DMS153 treated with DMSO at 0.1 percent for 48 hours (cell line): Measurements from ENCODE around the gene ST6GAL1.
"Not testable (repeated sequence)": the region's sequence is repeated elsewhere in the genome, so short reads cannot be mapped to it uniquely, and the experiment has no call there.

ENCODE experiments used
- DNase-seq: peaks from one replicate; lab custom pipeline; 2025; ENCODE audit not compliant: unreplicated experiment; lab: John Stamatoyannopoulos, UW

Gene ST6GAL1

GRCh38 chr3:186939536-186939935, 9.2 kb downstream of the ST6GAL1 start:
- DNase-seq = no peak

GRCh38 chr3:186940967-186941366, 10.6 kb downstream of the ST6GAL1 start:
- no peak for DNase-seq

GRCh38 chr3:186942168-186942567, 11.8 kb downstream of the ST6GAL1 start:
- no peak for DNase-seq

- no peak for DNase-seq
Observed at GRCh38 chr3:186945255-186945823, 15.0 kb downstream of the ST6GAL1 start.

- no peak for DNase-seq
Observed at GRCh38 chr3:186946756-186947375, 16.5 kb downstream of the ST6GAL1 start.

GRCh38 chr3:186949281-186949982, 19.1 kb downstream of the ST6GAL1 start:
- no peak for DNase-seq

- DNase-seq = no peak
Observed at GRCh38 chr3:186950402-186951093, 20.2 kb downstream of the ST6GAL1 start.

- DNase-seq = no peak
Observed at GRCh38 chr3:186951640-186952552, 21.6 kb downstream of the ST6GAL1 start.

- DNase-seq = no peak
Observed at GRCh38 chr3:186953011-186953487, 22.7 kb downstream of the ST6GAL1 start.

- DNase-seq = not testable (repeated sequence)
Observed at GRCh38 chr3:186953992-186954699, 23.8 kb downstream of the ST6GAL1 start.

GRCh38 chr3:186955898-186956696, 25.8 kb downstream of the ST6GAL1 start:
- DNase-seq = no peak

GRCh38 chr3:186959029-186959624, 28.8 kb downstream of the ST6GAL1 start:
- no peak for DNase-seq

- no peak for DNase-seq
Observed at GRCh38 chr3:186960347-186960746, 30.0 kb downstream of the ST6GAL1 start.

GRCh38 chr3:186962445-186962844, 32.1 kb downstream of the ST6GAL1 start:
- no peak for DNase-seq

- no peak for DNase-seq
Observed at GRCh38 chr3:186963636-186964035, 33.3 kb downstream of the ST6GAL1 start.

- no peak for DNase-seq
Observed at GRCh38 chr3:186964071-186964470, 33.7 kb downstream of the ST6GAL1 start.

GRCh38 chr3:186964616-186965015, 34.3 kb downstream of the ST6GAL1 start:
- DNase-seq = no peak

GRCh38 chr3:186965141-186965879, 35.0 kb downstream of the ST6GAL1 start:
- DNase-seq = no peak
